GM19324 (cell line): ENCODE measurements around the gene SLC9A5.

Experiments used
- ATAC-seq: cut with Tn5 transposase; IDR thresholded peaks from one replicate; pipeline ENCODE4 v1.9.1; 2021; ENCODE audit warnings: mild to moderate bottlenecking, moderate library complexity; ENCODE audit not compliant: unreplicated experiment, low FRiP score

The SLC9A5 gene

DNA sequence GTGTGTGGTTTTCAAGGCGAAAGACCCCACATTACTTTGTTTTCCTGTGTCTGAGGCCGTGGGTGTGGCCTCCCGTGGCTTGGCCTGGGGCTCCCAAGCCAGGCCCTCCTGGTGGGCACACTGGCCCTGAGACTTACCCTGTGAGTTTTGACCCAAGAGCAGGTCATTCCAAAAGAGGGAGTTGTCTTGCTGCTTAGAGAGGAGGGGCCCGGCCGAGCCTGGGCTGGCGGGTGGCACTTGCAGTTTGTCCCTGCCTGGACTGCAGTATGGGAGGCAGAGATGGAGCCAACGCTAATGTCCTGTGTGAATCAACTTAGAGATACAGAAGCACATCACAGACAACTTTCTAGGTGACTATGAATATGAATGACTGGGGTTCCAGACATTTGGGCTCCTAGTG lies 53.3 kb downstream of the SLC9A5 start:
- ATAC-seq = no peak

DNA sequence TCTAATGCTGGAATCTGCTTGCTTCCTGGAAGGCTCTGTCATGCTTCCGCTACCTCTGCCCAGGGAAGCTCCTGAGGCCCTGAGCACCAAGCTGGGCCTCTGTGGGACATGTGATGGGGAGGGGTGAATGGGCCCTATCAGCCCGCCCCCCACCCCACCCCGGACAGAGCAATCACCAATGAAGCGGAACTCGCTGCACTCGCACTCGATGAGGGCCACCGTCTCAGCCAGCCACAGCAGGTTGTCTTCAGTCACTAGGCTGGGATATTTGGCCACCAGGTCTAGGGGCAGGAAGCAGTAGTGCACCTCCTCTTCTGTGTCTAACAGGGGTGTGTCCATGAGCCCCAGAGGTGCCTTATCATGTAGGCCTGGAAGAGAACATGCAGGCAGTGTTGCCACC lies 54.2 kb downstream of the SLC9A5 start:
- no peak for ATAC-seq

DNA sequence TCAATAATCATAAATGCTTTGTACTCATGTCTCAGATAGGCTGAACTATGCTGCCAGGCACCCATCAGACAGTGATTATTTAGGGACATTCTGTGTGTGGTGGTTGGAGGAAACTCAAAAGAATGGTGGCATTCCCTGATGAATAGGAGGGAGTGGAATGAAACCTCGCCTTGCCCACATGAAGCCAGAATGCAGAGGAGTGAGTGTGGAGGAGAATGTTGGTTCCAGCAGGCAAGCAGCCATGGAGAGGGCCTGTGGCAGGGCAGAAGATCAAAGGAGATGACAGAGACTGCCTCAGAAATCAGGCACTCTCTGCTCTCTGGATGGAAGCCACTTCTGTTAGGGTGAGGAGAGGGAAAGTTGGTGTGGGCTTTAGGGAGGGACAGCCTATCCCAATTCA lies 55.2 kb downstream of the SLC9A5 start:
- no peak for ATAC-seq

DNA sequence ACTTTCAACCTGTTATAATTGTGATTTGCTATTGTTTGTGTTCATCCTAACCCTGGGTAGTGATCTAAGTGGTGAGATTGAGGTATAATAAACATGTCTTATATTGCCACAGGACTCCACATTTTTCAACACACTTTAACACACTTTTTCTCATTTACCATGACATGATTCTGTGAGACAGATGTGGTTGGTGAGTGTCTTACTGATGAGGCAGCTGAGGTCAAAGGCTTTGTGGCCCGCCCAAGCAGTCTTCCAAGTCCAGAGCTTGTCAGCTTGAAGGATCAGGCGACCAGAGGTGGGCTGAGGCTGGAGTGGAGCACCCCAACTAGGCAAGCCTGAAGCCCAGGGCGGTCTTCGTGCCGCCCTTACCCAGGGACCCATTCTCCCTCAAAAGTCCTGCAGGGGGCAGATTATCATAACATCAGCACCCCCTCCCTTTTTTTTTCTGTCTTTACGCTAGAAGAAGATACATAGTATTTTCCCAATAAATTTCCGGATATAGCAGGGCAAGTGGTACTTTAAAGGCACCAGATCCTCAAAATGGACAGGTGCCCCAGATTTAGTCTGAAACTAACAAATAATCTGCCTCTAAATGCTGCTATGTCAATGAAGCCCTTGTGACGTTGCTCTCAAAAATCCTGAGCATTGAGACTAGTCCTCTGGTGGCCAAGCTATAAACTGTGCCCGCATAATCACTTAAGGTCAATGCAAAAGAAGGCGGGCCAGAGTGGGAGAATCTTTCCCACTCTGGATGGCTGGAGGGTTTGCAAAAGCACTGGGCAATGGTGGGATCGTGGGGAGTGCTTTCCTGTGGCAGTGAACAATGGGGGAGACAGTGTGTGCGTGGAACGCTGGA lies 56.7 kb downstream of the SLC9A5 start:
- ATAC-seq = no peak

DNA sequence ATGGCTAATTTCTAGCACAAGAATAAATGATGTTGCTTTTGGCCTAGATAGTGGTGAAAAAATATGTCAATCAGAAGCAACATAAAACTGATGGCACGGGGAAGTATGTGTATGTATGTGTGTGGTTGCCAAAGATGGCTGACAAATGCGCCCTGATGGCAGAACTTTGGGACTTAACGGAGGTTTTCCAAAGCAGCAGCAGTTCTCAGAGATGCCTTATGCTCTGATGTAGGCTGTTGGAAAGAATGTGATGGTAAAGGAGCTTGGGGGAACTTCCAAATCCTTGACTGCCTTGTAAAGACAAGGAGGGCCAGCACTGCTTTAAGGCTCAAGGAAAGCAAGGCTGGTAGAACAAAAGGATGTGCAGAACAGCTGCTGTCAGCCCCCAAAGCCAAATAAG lies 61.8 kb downstream of the SLC9A5 start:
- no peak for ATAC-seq

DNA sequence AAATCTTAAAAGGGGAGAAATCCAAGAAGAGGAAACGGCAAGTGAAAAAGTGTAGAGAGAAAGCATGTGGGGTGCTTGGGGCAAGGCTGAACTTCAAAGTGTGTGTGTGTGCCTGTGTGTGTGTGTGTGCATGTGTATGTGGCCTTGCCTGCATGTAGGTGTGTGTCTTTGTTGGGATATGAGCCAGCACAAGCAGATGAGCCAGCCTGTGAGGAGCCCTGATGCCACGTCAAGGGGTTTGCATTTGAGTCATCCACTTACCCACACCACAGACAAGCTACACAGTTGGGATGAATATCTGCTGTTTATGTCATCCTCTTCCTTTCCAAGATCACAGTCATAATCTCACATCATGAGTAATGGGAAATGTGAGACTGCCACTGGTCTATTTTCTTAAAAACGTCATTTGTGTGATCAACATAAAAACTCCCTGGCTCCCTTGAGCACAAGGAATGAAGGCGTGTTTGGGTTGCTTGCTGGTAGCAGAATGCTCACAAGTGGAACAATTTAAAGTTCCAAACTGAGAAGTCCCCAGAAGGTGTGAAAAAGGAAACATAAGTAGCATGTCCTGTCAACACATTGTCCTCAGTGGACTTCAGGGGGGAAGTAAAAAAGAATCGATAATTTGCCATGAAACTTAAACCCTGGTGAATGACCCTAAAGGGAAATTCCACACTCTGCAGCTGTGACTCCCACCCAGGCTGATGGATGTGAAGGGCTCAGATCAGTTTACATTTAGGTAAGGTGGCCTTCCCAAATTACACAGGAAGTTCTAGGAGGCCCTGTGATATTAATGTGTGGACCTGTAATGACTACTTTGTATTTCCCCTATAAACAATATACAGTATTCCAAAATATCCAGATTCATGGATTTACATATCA lies 63.1 kb downstream of the SLC9A5 start:
- ATAC-seq = no peak

DNA sequence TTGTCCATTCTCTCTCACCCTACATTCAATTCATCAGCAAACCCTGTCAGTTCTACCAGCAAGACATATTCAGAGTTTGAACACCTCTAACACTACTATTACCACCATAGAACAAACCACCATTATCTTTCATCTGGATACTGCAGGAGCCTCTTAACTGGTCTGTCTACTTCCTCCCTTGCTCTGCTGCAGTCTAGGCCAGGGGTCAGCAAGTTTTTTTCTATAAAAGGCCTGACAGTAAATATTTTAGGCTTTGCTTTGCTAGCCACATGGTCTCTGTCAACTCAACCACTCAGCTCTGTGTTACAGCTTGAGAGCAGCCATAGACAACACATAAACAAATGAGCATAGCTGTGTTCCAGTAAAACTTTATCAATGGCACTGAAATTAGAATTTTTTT lies 63.9 kb downstream of the SLC9A5 start:
- no peak for ATAC-seq

DNA sequence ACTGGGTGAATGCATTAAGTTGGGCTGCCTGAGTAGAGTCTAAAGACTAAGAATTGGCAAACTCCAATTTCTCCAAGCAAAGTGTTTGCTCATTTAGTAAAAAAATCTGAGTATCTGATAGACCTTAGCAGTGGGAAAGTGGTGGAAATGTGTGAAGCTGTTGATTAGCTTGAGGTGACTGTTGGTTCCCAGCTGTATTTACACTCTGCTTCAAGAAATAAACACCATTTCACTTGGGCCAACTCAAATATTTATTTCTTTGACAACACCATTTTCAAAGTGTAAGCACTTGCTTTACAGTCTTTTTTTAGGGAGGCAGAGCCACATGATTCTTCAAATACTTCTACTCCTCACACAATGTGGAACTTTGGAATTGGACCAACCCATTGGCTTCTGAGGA lies 69.1 kb downstream of the SLC9A5 start:
- no peak for ATAC-seq
